Measurements from ENCODE around the gene MALSU1.
A peak's percentile ranks its signal among the peaks of the same experiment; 100 is the strongest.

Gene MALSU1

GRCh38 chr7:23335136-23335535 is 36.0 kb downstream of the MALSU1 start:
- DNase-seq = no peak

- peak in 2 of 56 donors; percentile 6 to 16 for DNase-seq
These were observed 36.5 kb downstream of the MALSU1 start for GRCh38 chr7:23335621-23336020.

GRCh38 chr7:23336086-23336485 is 36.9 kb downstream of the MALSU1 start:
- no peak for DNase-seq

DNA sequence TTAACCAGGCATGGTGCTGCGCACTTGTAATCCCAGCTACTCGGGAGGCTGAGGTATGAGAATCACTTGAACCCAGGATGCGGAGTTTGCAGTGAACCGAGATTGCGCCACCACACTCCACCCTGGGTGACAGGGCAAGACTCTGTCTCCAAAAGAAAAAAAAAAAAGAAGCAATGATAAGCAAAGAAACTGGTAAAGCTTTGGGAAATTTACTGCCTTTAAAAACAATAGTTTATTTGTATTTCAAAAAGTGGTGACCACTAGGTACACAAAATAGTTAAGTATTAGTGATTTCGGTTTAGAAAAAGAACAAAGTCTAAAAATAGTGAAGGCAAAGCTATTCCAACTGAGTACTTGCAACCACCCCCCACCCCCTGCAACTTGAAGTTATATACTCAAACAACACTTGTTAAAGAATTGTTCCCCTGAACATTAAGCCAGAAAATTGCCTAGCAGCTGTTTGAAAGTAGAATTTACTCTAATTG is 37.7 kb downstream of the MALSU1 start:
- DNase-seq = no peak

- DNase-seq = no peak
These were observed 38.2 kb downstream of the MALSU1 start for GRCh38 chr7:23337374-23337773.

DNA sequence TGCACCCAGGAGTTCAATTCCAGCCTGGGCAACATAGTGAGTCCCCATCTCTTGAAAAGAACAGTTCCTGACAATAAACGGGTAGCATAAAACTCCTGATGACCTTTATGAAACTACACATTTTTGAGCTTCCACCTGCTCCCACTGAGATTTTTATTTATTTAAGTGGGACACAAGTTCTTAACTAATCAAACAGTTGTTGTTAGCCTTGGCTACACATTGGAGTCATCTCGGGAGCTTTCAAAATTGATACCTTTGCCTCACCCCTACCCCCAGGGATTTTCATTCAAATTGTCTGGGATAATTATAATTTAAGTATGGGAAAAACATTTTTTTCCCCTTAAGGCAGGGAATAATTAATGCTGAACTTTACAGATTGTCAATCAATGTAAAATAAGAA is 39.3 kb downstream of the MALSU1 start:
- DNase-seq = no peak

- DNase-seq = no peak
These were observed 39.7 kb downstream of the MALSU1 start for GRCh38 chr7:23338863-23339262.

GRCh38 chr7:23341846-23342598 is 42.9 kb downstream of the MALSU1 start:
- DNase-seq = no peak

DNA sequence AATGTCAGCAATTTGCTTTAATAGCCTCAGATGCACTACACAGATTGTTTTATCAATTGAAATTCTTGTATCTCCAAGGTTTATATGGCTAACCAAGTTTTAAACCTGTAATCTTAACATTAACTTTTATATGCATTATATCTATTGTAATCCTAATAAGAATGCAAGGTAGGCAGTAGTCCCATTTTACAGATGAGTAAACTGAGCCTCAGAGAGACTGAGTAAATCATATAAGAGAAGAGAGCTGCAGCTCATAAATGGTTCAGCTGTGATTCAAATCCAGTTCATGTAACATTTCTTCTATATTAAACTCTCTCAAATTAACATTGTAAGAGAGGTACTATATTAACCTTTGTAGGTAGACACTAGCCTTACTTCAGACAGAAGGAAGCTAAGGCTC is 44.0 kb downstream of the MALSU1 start:
- no peak for DNase-seq

DNA sequence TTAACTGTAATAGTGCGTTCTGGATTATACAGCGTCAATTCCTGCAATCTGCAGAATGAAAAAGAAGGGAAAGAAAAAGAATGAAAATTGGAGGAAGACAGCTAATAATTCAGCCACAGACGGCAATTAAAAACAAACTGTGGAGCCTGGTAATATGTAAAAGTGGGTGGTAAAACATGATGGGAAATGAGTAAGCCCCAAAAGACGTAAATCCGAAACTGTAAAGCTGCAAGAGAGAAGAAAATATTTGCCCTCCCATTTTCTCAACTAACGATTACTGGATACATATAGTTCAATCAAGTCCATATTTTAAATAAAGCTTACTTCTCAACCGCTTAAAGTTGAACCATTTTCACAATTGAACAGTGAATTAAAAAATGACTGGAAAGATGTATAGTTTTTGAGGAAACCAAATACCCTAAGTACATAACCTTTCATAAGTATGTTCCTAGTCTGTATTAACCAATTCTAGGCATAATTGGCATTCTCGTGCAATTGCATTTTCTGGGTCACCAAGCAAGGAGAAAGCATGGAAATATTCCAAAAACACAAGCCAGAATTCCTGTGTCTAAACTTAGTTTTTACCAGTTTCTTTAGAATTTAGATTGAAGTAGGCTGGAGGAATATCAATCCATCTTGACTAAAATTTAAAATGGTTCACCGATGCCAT is 44.8 kb downstream of the MALSU1 start:
- no peak for DNase-seq

DNA sequence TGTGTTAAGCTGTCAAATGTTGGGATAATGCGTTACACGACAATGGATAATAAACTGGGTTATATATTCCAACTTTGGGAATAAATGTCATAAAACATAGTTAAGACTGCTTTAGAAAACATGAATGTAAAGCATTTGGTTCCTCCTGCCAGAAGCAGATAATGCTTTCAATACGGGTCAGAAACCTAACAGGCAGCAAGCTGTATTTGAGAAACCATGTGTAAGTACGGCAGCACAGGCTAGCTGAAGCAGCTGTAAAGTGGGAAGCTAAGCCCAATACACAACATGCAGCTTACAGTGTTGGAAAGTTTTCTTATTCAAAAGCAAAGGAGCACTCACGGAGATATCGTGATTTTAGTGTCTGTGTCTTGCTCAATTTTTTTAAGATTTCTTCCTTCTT is 46.5 kb downstream of the MALSU1 start:
- DNase-seq = no peak

DNA sequence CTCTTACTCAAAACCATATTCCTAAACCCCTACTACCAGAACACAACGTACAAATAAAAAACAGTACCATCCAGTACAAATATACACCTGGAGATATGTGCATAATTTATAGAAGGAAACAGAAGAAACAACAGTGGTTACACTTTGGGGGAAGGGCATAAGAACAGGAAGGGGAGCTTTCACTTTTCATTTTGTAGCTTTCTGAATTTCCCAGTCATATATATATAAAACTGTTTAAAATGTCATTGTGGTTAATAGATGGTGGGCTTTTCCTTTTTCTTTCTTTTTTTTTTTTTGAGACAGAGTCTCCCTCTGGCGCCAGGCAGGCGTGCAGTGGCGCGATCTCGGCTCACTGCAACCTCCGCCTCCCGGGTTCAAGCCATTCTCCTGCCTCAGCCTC is 47.2 kb downstream of the MALSU1 start:
- no peak for DNase-seq

DNA sequence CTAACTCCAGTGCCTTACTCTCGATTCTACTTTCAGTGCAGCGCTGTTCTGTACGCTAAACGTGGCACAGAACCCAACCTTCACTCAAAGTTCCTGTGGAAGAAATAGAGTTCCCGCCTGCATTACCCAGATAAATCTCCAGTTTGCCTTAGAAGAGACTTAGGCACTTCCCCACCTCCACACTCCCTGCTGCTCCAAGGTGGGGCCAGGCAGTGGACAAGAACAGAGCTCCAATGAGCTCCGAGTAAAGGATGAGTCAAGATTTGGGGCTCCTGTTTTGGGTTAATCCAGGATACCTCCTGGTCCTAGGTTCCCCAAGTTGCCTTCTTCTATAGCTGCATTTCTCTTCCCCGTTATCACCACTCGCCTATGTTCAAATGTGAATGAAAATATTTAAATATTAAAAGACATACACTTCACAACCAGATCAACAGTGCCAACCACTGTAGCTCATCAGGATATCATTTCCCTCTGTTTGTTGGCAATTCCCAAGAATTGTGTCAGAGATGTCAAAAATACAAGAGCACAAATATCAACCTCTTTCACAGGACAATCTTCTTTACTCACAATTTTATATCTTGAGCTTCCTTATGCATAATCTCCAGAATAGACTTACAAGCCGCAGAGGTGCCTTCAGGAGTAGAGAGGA is 48.0 kb downstream of the MALSU1 start:
- DNase-seq = no peak

DNA sequence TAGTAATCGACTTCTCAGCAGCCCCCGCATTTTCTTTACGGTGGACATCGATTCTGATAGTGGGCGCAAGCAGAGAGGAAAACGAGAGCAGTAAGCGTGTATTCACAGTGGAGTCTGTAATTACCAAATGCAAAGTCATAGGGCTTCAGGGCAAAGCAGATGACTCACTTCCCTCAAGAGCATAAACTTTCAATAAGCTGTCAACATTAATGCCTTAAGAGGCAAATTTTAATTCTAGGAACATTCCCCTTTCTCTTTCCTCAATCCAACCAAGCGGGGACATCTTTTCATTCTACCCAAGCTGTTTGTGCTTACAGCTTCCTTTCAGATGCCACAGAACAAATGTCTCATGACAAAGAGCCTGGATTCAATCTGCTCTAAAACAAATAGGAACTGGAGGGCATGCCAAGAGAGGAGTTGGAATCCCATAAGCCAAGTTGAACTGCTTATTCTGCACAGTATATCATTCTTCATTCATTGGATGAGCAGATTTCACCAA is 48.6 kb downstream of the MALSU1 start:
- no peak for DNase-seq

GRCh38 chr7:23349484-23350157 is 50.5 kb downstream of the MALSU1 start:
- no peak for DNase-seq

DNA sequence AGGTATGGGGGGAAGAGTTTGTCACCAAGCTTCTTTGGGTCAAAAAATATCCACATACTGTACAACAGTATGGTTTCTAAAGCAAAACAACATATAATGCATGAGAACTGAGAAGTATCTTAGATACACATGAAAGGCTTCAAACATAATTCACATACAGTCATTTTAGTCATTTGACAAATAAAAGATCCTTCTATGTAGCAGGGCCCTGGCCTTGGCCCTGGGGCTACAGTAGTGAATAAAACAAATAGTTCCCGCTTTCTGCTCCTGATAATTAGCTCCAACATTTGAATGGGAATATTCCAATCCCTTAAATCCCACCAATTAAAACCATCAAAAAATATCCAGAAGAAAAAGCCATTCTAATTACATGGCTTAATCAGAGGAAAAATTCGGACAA is 51.3 kb downstream of the MALSU1 start:
- no peak for DNase-seq

GRCh38 chr7:23353172-23353571 is 54.0 kb downstream of the MALSU1 start:
- DNase-seq = no peak

DNA sequence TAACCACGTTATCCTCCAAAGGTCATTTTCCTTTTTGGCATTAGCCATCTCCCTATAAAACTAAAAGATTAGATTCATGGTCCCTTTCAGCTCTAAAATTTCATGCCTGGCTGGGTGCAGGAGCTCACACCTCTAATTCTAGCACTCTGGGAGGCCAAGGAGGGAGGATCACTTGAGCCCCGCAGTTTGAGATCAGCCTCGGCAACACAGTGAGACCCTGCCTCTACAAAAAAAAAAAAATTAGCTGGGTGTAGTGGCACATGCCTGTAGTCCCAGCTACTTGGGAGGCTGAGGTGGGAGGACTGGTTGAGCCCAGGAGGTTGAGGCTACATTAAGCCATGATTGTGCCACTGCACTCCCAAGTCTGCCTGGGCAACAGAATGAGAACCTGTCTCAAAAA is 57.0 kb downstream of the MALSU1 start:
- no peak for DNase-seq

DNA sequence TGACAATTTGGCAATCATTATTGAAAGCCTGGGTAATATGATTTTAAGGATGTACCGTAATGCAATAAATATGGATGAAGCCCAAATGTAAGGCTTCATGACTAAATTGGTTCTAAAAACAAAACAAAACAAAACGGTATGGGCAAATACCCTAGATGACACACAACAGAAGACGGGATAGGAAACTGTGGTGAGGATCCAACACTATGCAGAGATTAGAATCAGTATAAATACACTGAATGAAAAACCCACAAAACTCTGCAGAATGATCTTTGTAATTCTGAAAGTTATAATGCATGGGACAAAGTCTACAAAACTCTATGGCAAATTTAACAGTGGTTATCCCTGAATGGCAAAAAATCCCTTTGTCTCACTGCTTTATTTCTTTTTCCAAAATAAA is 57.6 kb downstream of the MALSU1 start:
- no peak for DNase-seq

DNA sequence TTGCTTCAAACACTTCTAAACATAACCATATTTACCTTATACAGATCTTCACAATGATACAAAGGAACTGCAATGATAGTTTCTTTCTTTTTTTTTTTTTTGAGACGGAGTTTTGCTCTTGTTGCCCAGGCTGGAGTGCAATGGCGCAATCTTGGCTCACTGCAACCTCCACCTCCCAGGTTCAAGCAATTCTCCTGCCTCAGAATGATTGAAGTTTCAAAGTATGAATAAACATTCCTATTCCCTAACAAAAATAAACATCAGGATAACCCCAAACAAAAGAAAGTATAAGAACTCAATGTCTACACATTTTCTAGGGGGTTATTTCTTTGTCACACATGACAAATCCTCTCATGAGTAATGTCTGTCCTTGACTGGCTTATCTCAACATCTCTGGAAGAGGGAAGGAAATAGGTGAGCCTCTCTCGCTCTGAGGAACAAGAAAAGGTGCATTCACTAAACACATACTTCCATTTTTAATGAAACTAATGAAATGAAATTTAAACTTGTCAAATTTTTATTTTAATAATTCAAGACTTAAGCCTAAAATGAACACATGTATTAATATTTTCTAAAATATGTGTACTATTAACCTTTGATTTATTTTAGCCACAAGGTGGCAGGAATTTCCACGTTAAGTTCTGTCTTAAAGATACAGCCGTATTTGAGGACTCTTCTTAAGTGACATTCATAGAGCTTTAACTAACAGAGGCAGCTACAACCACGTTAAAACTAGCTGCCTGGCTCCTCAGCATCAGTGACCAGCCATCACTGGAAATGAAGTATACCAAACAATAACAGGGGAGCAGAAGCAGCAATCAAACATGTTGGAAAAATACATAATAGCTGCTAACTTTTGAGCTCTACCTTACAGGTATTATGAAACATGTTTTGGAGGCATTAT is 58.3 kb downstream of the MALSU1 start:
- DNase-seq = no peak

Measured in amygdala (tissue), 56 donors.